NK-92 (cell line): ENCODE results near the gene ZBTB49.
"Not testable (repeated sequence)": the region's sequence is repeated elsewhere in the genome, so short reads cannot be mapped to it uniquely, and the experiment has no call there.

Experiments used
- DNase-seq: peaks from one replicate; lab custom pipeline; 2025; ENCODE audit not compliant: unreplicated experiment; lab: John Stamatoyannopoulos, UW

Gene ZBTB49, protein sequence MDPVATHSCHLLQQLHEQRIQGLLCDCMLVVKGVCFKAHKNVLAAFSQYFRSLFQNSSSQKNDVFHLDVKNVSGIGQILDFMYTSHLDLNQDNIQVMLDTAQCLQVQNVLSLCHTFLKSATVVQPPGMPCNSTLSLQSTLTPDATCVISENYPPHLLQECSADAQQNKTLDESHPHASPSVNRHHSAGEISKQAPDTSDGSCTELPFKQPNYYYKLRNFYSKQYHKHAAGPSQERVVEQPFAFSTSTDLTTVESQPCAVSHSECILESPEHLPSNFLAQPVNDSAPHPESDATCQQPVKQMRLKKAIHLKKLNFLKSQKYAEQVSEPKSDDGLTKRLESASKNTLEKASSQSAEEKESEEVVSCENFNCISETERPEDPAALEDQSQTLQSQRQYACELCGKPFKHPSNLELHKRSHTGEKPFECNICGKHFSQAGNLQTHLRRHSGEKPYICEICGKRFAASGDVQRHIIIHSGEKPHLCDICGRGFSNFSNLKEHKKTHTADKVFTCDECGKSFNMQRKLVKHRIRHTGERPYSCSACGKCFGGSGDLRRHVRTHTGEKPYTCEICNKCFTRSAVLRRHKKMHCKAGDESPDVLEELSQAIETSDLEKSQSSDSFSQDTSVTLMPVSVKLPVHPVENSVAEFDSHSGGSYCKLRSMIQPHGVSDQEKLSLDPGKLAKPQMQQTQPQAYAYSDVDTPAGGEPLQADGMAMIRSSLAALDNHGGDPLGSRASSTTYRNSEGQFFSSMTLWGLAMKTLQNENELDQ

DNA sequence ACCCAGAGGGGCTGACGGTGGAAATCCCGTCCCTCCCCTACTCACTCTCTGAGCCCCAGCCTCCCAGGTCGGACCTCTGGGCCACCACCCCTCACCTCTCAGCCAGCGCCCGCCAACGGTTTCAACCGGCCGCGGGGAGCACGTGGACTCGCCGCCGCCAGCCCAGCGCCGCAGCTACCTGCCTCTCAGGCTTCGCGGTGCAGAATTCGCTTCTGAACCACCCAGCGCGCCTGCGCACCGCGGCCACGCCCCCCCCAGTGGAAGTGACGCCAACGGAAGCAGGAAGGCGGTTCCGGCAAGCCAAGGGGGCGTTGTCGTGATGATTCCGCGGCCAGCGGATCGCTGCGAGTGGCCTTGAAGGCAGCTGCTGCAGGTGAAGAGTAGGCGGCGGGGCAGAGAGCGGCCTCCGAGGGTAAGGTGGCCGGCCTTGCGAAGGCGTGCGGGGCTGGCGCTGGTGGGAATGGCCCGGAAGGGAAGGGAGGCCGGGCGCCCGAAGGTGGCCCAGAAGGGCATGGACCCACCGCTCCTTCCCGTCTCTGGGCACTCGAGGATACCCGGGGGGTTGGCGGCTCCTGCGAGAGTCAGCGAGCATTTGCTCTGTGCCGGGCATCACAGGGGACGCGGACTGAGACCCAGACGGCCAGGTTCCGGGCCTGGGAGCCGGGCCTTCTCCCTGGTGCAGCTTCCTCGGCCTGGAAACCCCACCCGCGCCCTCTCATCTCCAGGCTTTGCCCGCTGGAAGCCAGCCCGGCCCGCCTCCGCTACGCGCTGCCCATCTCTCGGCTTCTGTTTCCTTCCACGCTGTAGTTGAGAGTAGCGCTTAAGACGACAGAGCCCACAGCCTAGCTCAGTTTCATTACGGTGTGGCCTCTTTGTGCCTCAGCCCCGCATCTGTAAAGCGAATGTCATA is at the start of gene ZBTB49, which contains the start of gene LYAR:
TSS of gene ZBTB49 (plus strand) at position 311 of the 910 bp plus-strand sequence. CDS start 9,695 bp downstream, outside the sequence.
TSS of gene LYAR (minus strand) at position 214 of the 910 bp plus-strand sequence. CDS start 6,412 bp downstream, outside the sequence.
- peak; percentile 74 for DNase-seq

- DNase-seq, result no peak
These were observed 44.9 kb upstream of the ZBTB49 start for GRCh38 chr4:4245172-4245571.

DNA sequence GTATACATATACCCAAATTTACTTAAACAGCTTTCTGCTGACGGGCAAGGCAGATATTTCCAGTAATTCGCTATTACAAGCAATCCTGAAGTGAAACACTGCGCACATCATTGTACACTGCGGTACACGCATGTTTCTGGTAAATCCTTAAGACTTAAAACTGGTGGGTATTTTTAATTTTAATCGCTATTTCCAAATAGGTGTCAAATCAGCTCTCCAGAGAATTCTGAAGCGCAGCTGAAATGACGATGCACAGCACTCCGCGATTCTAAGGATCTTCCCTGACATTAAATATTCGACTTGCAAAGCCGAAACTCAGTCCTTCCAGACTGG is 42.4 kb upstream of the ZBTB49 start:
- DNase-seq, result no peak

GRCh38 chr4:4248029-4248884 is 41.8 kb upstream of the ZBTB49 start, which contains the start of gene TMEM128:
Gene TMEM128, minus strand, starts transcription at chr4:4248223. Its CDS starts 21 bp downstream, at chr4:4248202.
- peak; percentile 45 for DNase-seq

GRCh38 chr4:4248885-4249203 is 41.2 kb upstream of the ZBTB49 start:
- DNase-seq, result no peak

DNA sequence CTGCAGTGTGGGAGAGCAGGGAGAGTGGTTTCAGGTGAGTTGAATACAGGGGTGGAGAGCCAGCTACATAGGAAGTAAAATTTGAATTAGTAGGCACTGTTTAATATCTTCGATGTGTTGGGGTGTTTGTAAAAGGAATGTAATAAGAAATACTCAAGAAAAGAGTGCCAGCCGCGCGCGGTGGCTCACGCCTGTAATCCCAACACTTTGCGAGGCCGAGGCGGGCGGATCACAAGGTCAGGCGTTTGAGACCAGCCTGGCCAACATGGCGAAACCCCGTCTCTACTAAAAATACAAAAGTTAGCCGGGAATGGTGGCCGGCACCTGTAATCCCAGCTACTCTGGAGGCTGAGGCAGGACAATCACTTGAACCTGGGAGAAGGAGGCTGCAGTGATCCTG is 40.7 kb upstream of the ZBTB49 start:
- DNase-seq, result not testable (repeated sequence)

DNA sequence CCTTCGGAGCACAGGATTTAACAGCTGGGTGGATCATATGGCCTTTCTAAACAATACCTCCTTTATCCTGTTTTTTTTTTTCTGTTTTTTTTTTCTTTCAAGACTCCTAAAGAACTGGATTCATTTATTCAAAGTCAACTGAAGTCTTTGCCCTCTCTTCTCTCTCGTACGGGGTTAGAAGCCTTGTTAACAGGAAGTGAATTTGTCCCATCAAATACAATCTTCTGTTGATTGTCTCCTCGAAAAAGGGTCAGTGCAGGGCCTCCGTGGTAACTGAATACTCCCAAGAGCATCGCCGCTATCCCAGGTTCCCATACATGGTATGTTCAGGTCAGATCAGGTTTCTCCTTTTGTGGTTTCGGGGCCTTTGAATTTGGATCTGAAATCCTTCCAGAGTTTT is 40.2 kb upstream of the ZBTB49 start:
- no peak for DNase-seq

DNA sequence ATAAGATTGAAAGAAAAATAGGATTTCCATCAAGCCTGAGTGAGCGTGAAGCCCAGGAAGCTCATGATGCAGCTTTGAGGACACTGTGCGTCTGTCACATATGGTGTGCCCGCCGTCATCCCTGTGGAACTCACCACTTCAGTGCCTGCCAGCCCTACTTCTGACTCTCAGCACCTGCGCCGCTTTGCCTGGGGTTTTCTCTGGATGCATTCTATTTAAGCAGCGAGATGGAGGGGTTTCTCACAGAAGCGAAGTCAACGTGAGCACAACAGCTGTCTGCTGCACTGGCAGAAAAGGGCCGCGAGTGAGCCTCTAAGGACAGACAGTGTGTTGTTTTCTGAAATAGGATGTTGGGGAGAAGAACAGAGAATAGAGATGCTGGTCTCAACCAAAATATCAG is 35.9 kb upstream of the ZBTB49 start:
- DNase-seq, result no peak

DNA sequence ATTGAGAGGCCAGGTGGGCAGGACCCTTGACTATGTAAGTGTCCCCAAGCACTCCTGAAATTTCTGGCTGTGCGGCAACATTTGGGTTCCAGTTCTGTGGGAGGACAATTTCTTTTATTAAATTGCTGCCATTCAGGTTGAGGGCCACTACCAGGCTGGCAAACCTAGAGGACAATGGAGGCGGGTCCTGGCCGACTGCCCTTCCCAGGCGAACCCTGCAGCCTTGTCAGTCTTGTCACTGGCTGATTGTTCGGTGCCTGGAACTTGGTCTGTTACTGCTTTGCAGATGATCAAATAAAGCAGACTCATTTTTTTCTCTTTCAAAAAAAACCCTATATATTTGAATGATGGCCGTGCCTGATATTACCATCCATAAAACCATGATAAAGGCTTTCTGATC is 35.4 kb upstream of the ZBTB49 start:
- DNase-seq, result no peak

DNA sequence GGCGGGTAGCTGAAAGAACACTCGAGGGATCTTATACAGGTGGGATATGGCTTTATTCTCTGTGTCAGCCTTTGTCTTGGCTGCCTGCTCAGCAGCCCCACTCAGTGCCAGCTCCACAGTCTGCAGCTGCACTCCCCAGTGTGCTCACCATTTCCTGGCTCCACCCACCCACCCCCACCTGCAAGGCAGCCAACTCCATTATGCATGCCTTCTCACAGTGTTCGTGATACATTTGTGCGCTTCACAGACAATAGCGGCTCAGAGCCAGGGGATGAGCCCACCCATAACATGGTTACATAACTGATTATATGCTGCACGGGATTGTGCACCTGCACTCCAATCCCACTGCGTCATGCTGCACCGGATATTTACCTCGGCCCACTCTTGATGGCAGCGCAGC is 33.3 kb upstream of the ZBTB49 start:
- no peak for DNase-seq

- DNase-seq, result not testable (repeated sequence)
These were observed 32.3 kb upstream of the ZBTB49 start for GRCh38 chr4:4257705-4258104.

- no peak for DNase-seq
These were observed 30.5 kb upstream of the ZBTB49 start for GRCh38 chr4:4259484-4260100.

DNA sequence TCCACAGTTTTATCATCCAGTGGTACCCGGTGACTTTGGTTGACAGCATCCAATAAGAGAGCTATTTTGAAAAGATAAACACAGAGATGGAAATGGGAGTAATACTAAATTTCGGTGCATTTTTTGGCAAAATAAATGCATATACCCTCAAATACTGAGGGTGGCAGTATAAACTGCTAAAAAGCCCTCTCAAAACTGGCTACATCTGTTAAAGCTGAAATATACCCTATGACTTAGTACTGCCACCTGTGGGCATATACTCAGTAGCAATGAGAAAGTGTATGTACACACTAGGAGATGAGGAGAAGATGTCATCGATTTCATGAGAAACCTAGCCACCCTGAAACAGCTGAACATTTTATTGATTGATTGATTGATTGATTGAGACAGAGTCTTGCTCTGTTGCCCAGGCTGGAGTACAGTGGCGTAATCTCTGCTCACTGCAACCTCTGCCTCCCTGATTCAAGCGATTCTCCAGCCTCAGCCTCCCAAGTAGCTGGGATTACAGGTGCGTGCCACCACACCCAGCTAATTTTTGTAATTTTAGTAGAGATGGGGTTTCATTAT is 29.8 kb upstream of the ZBTB49 start:
- DNase-seq, result no peak

- DNase-seq, result no peak
These were observed 22.1 kb upstream of the ZBTB49 start for GRCh38 chr4:4267981-4268380.

GRCh38 chr4:4268776-4269175 is 21.3 kb upstream of the ZBTB49 start:
- no peak for DNase-seq

DNA sequence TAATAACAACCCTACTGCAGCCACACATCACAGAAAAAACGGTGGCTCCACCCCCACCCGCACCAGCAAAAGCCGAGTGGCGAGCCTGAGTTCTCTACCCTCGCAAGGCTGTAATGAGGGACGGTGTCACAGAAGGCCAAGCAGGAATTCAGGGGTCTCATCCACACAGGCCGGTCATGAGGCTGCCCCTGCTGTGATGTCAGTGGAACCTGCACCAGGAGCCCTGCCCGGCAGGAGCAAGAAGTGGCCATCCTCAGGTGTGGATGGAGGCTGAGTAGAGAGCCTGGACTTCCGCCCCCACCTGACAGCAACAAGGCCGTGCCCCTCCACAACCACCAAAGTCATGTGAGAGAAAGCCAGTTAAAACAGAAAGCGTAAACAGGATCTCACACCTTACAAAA is 20.7 kb upstream of the ZBTB49 start:
- DNase-seq, result no peak

DNA sequence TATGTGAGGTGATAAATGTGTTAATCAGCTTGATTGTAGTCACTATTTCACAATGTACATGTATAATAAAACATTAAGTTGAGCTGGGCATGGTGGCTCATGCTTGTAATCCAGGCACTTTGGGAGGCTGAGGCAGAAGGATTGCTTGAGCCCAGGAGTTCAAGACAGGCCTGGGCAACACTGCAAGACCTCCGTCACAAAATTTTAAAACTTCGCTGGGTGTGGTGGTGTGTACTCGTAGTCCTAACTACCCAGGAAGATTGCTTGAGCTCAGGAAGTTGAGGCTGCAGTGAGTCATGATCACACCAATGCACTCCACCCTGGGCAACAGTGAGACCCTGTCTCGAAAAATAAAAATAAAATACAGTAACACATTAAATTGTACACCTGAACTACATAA is 20.2 kb upstream of the ZBTB49 start:
- DNase-seq, result no peak

DNA sequence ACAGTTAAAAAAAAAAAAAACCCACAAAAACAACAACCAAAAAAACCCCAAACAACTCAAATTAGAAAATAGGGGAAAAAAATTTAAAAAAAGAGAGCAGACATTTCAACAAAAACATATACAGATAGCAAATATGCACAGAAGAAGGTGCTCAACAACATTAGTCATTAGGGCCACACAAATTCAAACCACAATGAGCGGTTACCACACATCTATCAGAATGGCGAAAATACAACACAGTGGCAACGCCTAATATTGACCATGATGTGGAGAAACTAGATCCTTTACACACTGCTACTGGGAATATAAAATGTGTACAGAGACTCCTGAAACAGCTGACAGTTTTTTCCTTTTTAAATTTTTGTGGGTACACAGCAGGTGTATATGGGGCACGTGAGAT is 19.5 kb upstream of the ZBTB49 start:
- no peak for DNase-seq

- no peak for DNase-seq
These were observed 18.1 kb upstream of the ZBTB49 start for GRCh38 chr4:4271912-4272311.

- no peak for DNase-seq
These were observed 15.8 kb upstream of the ZBTB49 start for GRCh38 chr4:4274226-4274625.
